ENCODE data around the gene TSPAN4.

TSPAN4 gene

GRCh38 chr11:838441-839279 is 4.0 kb upstream of the TSPAN4 start:
- ATAC-seq (replicated peaks) = no peak
- H3K4me1 Mint-ChIP-seq (ENCODE audit: low read depth in 2 of 2) = peaks cover 17 to 30% of the 10 kb centered on the region in 2 donors
- no peak overlapping the region for H3K27ac Mint-ChIP-seq

GRCh38 chr11:839280-839623 is 3.4 kb upstream of the TSPAN4 start:
- Mint-ChIP-seq H3K4me1 (ENCODE audit: low read depth in 2 of 2) (peaks cover 14 to 27% of the 10 kb centered on the region in 2 donors), H3K36me3 (ENCODE audit: insufficient read depth) (peaks cover 34% of the 10 kb centered on the region), H3K4me3 (peak overlapping the region in 1 of 2 donors; percentile 29), H3K27me3 (no peaks in the 10 kb centered on the region), H3K27ac (peak overlapping the region in 1 of 2 donors; percentile 29), H3K9me3 (no peaks in the 10 kb centered on the region)
- DNase-seq (no peak), ATAC-seq (replicated peaks) (no peak)

More at GRCh38 chr11:838441-839279, 4.0 kb upstream of the TSPAN4 start:
- Mint-ChIP-seq H3K9me3 (no peaks in the 10 kb centered on the region), H3K27me3 (no peaks in the 10 kb centered on the region), H3K36me3 (ENCODE audit: insufficient read depth) (peaks cover 34% of the 10 kb centered on the region), H3K4me3 (no peak overlapping the region)
- no peak for DNase-seq

- Mint-ChIP-seq H3K27ac (peak overlapping the region; percentile 28 to 29), H3K36me3 (ENCODE audit: insufficient read depth) (peaks cover 34% of the 10 kb centered on the region), H3K4me3 (peak overlapping the region; percentile 83), H3K27me3 (no peaks in the 10 kb centered on the region), H3K9me3 (no peaks in the 10 kb centered on the region), H3K4me1 (ENCODE audit: low read depth in 2 of 2) (peaks cover 14 to 29% of the 10 kb centered on the region in 2 donors)
- ATAC-seq (replicated peaks) (no peak), DNase-seq (no peak)
These were observed 2.6 kb upstream of the TSPAN4 start for GRCh38 chr11:839875-840617.

- peaks cover 14 to 27% of the 10 kb centered on the region in 2 donors for H3K4me1 Mint-ChIP-seq (ENCODE audit: low read depth in 2 of 2)
- H3K27me3 Mint-ChIP-seq = no peaks in the 10 kb centered on the region
- ATAC-seq (replicated peaks) (peak; percentile 38), DNase-seq (no peak)
- peaks cover 37% of the 10 kb centered on the region for H3K36me3 Mint-ChIP-seq (ENCODE audit: insufficient read depth)
- peak overlapping the region; percentile 52 to 66 for H3K27ac Mint-ChIP-seq
- H3K9me3 Mint-ChIP-seq = no peaks in the 10 kb centered on the region
- H3K4me3 Mint-ChIP-seq = peak overlapping the region; percentile 83
These were observed 677 bp upstream of the TSPAN4 start for GRCh38 chr11:841981-842369.

- ATAC-seq (replicated peaks) = peak; percentile 1
- Mint-ChIP-seq H3K4me3 (peak overlapping the region; percentile 68), H3K9me3 (no peaks in the 10 kb centered on the region), H3K4me1 (ENCODE audit: low read depth in 2 of 2) (peaks cover 14 to 23% of the 10 kb centered on the region in 2 donors), H3K27ac (peak overlapping the region in 1 of 2 donors; percentile 44), H3K27me3 (peaks cover 0 to under 1% of the 10 kb centered on the region in 2 donors), H3K36me3 (ENCODE audit: insufficient read depth) (peaks cover 26% of the 10 kb centered on the region)
- no peak for DNase-seq
These were observed 558 bp downstream of the TSPAN4 start for GRCh38 chr11:843086-843734.

GRCh38 chr11:843818-844692 is 1.4 kb downstream of the TSPAN4 start:
- no peak for ATAC-seq (replicated peaks)
- Mint-ChIP-seq H3K4me3 (peak overlapping the region; percentile 68), H3K9me3 (no peaks in the 10 kb centered on the region), H3K27ac (peak overlapping the region in 1 of 2 donors; percentile 44), H3K27me3 (peaks cover 0 to 9% of the 10 kb centered on the region in 2 donors), H3K4me1 (ENCODE audit: low read depth in 2 of 2) (peaks cover 19 to 23% of the 10 kb centered on the region in 2 donors), H3K36me3 (ENCODE audit: insufficient read depth) (peaks cover 20% of the 10 kb centered on the region)
- DNase-seq = no peak

- H3K27me3 Mint-ChIP-seq = peaks cover 0 to 12% of the 10 kb centered on the region in 2 donors
- peaks cover 21 to 22% of the 10 kb centered on the region in 2 donors for H3K4me1 Mint-ChIP-seq (ENCODE audit: low read depth in 2 of 2)
- H3K9me3 Mint-ChIP-seq = no peaks in the 10 kb centered on the region
- no peak for DNase-seq
- ATAC-seq (replicated peaks) = no peak
- H3K36me3 Mint-ChIP-seq (ENCODE audit: insufficient read depth) = peaks cover 14% of the 10 kb centered on the region
- no peak overlapping the region for H3K27ac Mint-ChIP-seq
- H3K4me3 Mint-ChIP-seq = peak overlapping the region in 1 of 2 donors; percentile 17
These were observed 2.3 kb downstream of the TSPAN4 start for GRCh38 chr11:844693-845644.

- Mint-ChIP-seq H3K27me3 (peaks cover 0 to 12% of the 10 kb centered on the region in 2 donors), H3K27ac (no peak overlapping the region), H3K36me3 (ENCODE audit: insufficient read depth) (peaks cover 9% of the 10 kb centered on the region), H3K4me1 (ENCODE audit: low read depth in 2 of 2) (peaks cover 12 to 13% of the 10 kb centered on the region in 2 donors), H3K4me3 (no peak overlapping the region), H3K9me3 (no peaks in the 10 kb centered on the region)
- ATAC-seq (replicated peaks) (no peak), DNase-seq (no peak)
These were observed 3.3 kb downstream of the TSPAN4 start for GRCh38 chr11:845872-846495.

- H3K4me1 Mint-ChIP-seq (ENCODE audit: low read depth in 2 of 2) = peaks cover 8% of the 10 kb centered on the region in 2 donors
- no peak overlapping the region for H3K4me3 Mint-ChIP-seq
These were observed 3.9 kb downstream of the TSPAN4 start for GRCh38 chr11:846496-847098.

GRCh38 chr11:847876-848275 is 5.2 kb downstream of the TSPAN4 start:
- H3K27ac Mint-ChIP-seq = no peak overlapping the region
- no peak for DNase-seq
- H3K36me3 Mint-ChIP-seq (ENCODE audit: insufficient read depth) = peaks cover 11% of the 10 kb centered on the region
- H3K27me3 Mint-ChIP-seq = peaks cover 0 to 12% of the 10 kb centered on the region in 2 donors
- peaks cover 8% of the 10 kb centered on the region in 2 donors for H3K4me1 Mint-ChIP-seq (ENCODE audit: low read depth in 2 of 2)
- no peak for ATAC-seq (replicated peaks)
- no peaks in the 10 kb centered on the region for H3K9me3 Mint-ChIP-seq
- H3K4me3 Mint-ChIP-seq = peak overlapping the region in 1 of 2 donors; percentile 77

More at GRCh38 chr11:846496-847098, 3.9 kb downstream of the TSPAN4 start:
- DNase-seq (no peak), ATAC-seq (replicated peaks) (no peak)
- H3K27ac Mint-ChIP-seq = no peak overlapping the region
- no peaks in the 10 kb centered on the region for H3K9me3 Mint-ChIP-seq
- peaks cover 9% of the 10 kb centered on the region for H3K36me3 Mint-ChIP-seq (ENCODE audit: insufficient read depth)
- H3K27me3 Mint-ChIP-seq = peaks cover 0 to 12% of the 10 kb centered on the region in 2 donors

- DNase-seq = peak; percentile 65 to 74 (median 68)
- peak overlapping the region; percentile 74 to 77 for H3K4me3 Mint-ChIP-seq
These were observed 5.8 kb downstream of the TSPAN4 start for GRCh38 chr11:848380-848931.

More at GRCh38 chr11:848380-848931, 5.8 kb downstream of the TSPAN4 start:
- H3K9me3 Mint-ChIP-seq = no peaks in the 10 kb centered on the region
- peaks cover 7 to 8% of the 10 kb centered on the region in 2 donors for H3K4me1 Mint-ChIP-seq (ENCODE audit: low read depth in 2 of 2)
- no peak overlapping the region for H3K27ac Mint-ChIP-seq
- ATAC-seq (replicated peaks) = peak; percentile 79
- H3K36me3 Mint-ChIP-seq (ENCODE audit: insufficient read depth) = peaks cover 8% of the 10 kb centered on the region
- peaks cover 0 to 12% of the 10 kb centered on the region in 2 donors for H3K27me3 Mint-ChIP-seq

Data from effector memory CD8-positive, alpha-beta T cell (primary cell).